GM18498 (cell line): ENCODE results near the gene NHERF2.
A peak's percentile ranks its signal among the peaks of the same experiment; 100 is the strongest.

ENCODE experiments used
- ATAC-seq: cut with Tn5 transposase; IDR thresholded peaks from one replicate; pipeline ENCODE4 v1.9.1; 2021; ENCODE audit warnings: mild to moderate bottlenecking, moderate library complexity; ENCODE audit not compliant: unreplicated experiment

The NHERF2 gene

GRCh38 chr16:2026461-2027023, at the start of gene NHERF2:
TSS of gene NHERF2 (plus strand) at chr16:2026902. CDS start at chr16:2027006, 104 bp downstream.
- no peak for ATAC-seq

GRCh38 chr16:1976951-1977874, 49.5 kb upstream of the NHERF2 start:
- ATAC-seq, result no peak

- no peak for ATAC-seq
Observed at GRCh38 chr16:1977875-1978268, 48.8 kb upstream of the NHERF2 start.

GRCh38 chr16:1978476-1979120, 48.1 kb upstream of the NHERF2 start:
- ATAC-seq, result no peak

GRCh38 chr16:1979271-1980029, 47.3 kb upstream of the NHERF2 start:
- no peak for ATAC-seq

GRCh38 chr16:1980030-1980769, 46.5 kb upstream of the NHERF2 start:
- ATAC-seq, result no peak

- no peak for ATAC-seq
Observed at GRCh38 chr16:1980770-1981087, 46.0 kb upstream of the NHERF2 start.

- ATAC-seq, result no peak
Observed at GRCh38 chr16:1981398-1981836, 45.3 kb upstream of the NHERF2 start, which contains the start of gene NOXO1. TSS of gene NOXO1 (minus strand) at chr16:1981469. CDS start at chr16:1981179, 290 bp downstream.

- ATAC-seq, result no peak
Observed at GRCh38 chr16:1982013-1982433, 44.7 kb upstream of the NHERF2 start.

GRCh38 chr16:1982991-1983543, 43.6 kb upstream of the NHERF2 start:
- ATAC-seq, result no peak

GRCh38 chr16:1983544-1984346, 43.0 kb upstream of the NHERF2 start, which contains the start of gene GFER:
TSS of gene GFER (plus strand) at chr16:1984193. CDS start at chr16:1984219, 26 bp downstream.
- ATAC-seq, result peak; percentile 80

- ATAC-seq, result peak; percentile 4
Observed at GRCh38 chr16:1984347-1985225, 42.1 kb upstream of the NHERF2 start.

- no peak for ATAC-seq
Observed at GRCh38 chr16:1985466-1986150, 41.1 kb upstream of the NHERF2 start.

- ATAC-seq, result no peak
Observed at GRCh38 chr16:1987198-1987597, 39.5 kb upstream of the NHERF2 start.

- no peak for ATAC-seq
Observed at GRCh38 chr16:1989209-1990100, 37.2 kb upstream of the NHERF2 start, which contains the start of gene SYNGR3. TSS of gene SYNGR3 (plus strand) at chr16:1989970. CDS start at chr16:1990103, 133 bp downstream.

GRCh38 chr16:1990101-1990350, 36.7 kb upstream of the NHERF2 start:
- ATAC-seq, result no peak
